ENCODE measurements around the gene OPA3. TPM values are rescaled to one million over a fixed set of nuclear protein-coding genes. Genes with fewer than 3 reads are reported as not detected.

The OPA3 gene
- total RNA-seq, 1 experiment from 2014 or later, result 10.1 TPM

GRCh38 chr19:45509692-45510015, 74.9 kb downstream of the OPA3 start:
- ATAC-seq (no peak), DNase-seq (ENCODE audit: low spot score) (no peak)
- ChIA-PET CTCF (interaction anchor here (0.8 to 1.6 kb wide), 3 partner anchors 15 to 49 kb away, joined by 3 to 4 read pairs (median 4); no protein-coding TSS in a partner anchor), POLR2A (no interaction called here)
- peaks cover 28% of the 10 kb centered on the region for H3K4me1 Mint-ChIP-seq
- H3K4me3 Mint-ChIP-seq, result peak overlapping the region; percentile 91
- H3K27ac Mint-ChIP-seq, result peak overlapping the region; percentile 95
- H3K36me3 Mint-ChIP-seq, result no peaks in the 10 kb centered on the region
- no peaks in the 10 kb centered on the region for H3K9me3 Mint-ChIP-seq
- TF ChIP-seq ZNF423 (CRISPR knock-in tag; IDR thresholded peaks at IDR 0.05) (peak; percentile 77), ZBTB21 (CRISPR knock-in tag; IDR thresholded peaks at IDR 0.05; ENCODE audit: borderline replicate concordance) (no peak), ZNF396 (CRISPR knock-in tag; IDR thresholded peaks at IDR 0.05; ENCODE audit: borderline replicate concordance) (no peak), TEAD1 (CRISPR knock-in tag; IDR thresholded peaks at IDR 0.05) (0 out of 2 replicates have a peak, but pooled peaks have one; percentile 1), E2F1 (CRISPR knock-in tag; IDR thresholded peaks at IDR 0.05) (no peak), ZNF138 (CRISPR knock-in tag; conservative IDR thresholded peaks at IDR 0.05) (no peak)
- no peaks in the 10 kb centered on the region; the same call in 1 of the 2 replicates for H3K27me3 Mint-ChIP-seq (ENCODE audit: low read depth)

- ATAC-seq (peak; percentile 29), DNase-seq (ENCODE audit: low spot score) (peak; percentile 74)
- Mint-ChIP-seq H3K4me1 (peaks cover 27% of the 10 kb centered on the region), H3K27me3 (ENCODE audit: low read depth) (no peaks in the 10 kb centered on the region; the same call in 1 of the 2 replicates), H3K36me3 (no peaks in the 10 kb centered on the region), H3K9me3 (no peaks in the 10 kb centered on the region), H3K4me3 (peak overlapping the region; percentile 91), H3K27ac (peak overlapping the region; percentile 97)
- TF ChIP-seq TEAD1 (CRISPR knock-in tag; IDR thresholded peaks at IDR 0.05), result peak; percentile 32; the same call in 1 of the 2 replicates
- TF ChIP-seq ZBTB43 (CRISPR knock-in tag; IDR thresholded peaks at IDR 0.05), result no peak
- TF ChIP-seq MAX (CRISPR knock-in tag; IDR thresholded peaks at IDR 0.05), result 0 out of 2 replicates have a peak, but pooled peaks have one; percentile 21
- TF ChIP-seq ETV6 (CRISPR knock-in tag; IDR thresholded peaks at IDR 0.05), result peak; percentile 45; the same call in 1 of the 2 replicates
- TF ChIP-seq SP1 (CRISPR knock-in tag; conservative IDR thresholded peaks at IDR 0.05), result peak; percentile 48; the same call in 1 of the 2 replicates
- ChIA-PET POLR2A (interaction anchor here (0.5 to 1.9 kb wide), 5 partner anchors 10 to 110 kb away, joined by 4 to 33 read pairs (median 5); partner anchors contain the start of genes PPM1N and RTN2), CTCF (interaction anchor here (0.8 to 1.8 kb wide), 12 partner anchors 10 to 133 kb away, joined by 3 to 10 read pairs (median 4); partner anchors contain the start of gene PPM1N)
Observed at GRCh38 chr19:45508861-45509691, 75.5 kb downstream of the OPA3 start.

GRCh38 chr19:45508417-45508860, 76.2 kb downstream of the OPA3 start:
- Mint-ChIP-seq H3K4me3 (peak overlapping the region; percentile 91), H3K27ac (no peak overlapping the region), H3K27me3 (ENCODE audit: low read depth) (no peaks in the 10 kb centered on the region; the same call in 1 of the 2 replicates), H3K36me3 (no peaks in the 10 kb centered on the region), H3K9me3 (no peaks in the 10 kb centered on the region), H3K4me1 (peaks cover 26% of the 10 kb centered on the region)
- DNase-seq (ENCODE audit: low spot score), result peak; percentile 86
- peak; percentile 18 for ATAC-seq
- ChIA-PET CTCF (interaction anchor here (0.8 to 1.8 kb wide), 10 partner anchors 9 to 134 kb away, joined by 3 to 10 read pairs (median 5); partner anchors contain the start of gene PPM1N), POLR2A (interaction anchor here (0.5 to 1.9 kb wide), 6 partner anchors 10 to 110 kb away, joined by 3 to 33 read pairs (median 4); partner anchors contain the start of genes PPM1N and RTN2)
- TF ChIP-seq ESRRA (CRISPR knock-in tag; IDR thresholded peaks at IDR 0.05; ENCODE audit: borderline replicate concordance), result 0 out of 2 replicates have a peak, but pooled peaks have one; percentile 20
- 0 out of 2 replicates have a peak, but pooled peaks have one; percentile 11 for TF ChIP-seq E2F4 (CRISPR knock-in tag; IDR thresholded peaks at IDR 0.05; ENCODE audit: borderline replicate concordance, low read depth)
- TF ChIP-seq GABPB1 (CRISPR knock-in tag; IDR thresholded peaks at IDR 0.05), result no peak
- no peak for TF ChIP-seq AR (CRISPR knock-in tag; IDR thresholded peaks at IDR 0.05)
- no peak for TF ChIP-seq CTCF (IDR thresholded peaks at IDR 0.05)
- TF ChIP-seq ERG (CRISPR knock-in tag; IDR thresholded peaks at IDR 0.05), result no peak
- peak; percentile 54 for TF ChIP-seq SP1 (CRISPR knock-in tag; conservative IDR thresholded peaks at IDR 0.05)
- TF ChIP-seq MAX (CRISPR knock-in tag; IDR thresholded peaks at IDR 0.05), result peak; percentile 31; the same call in 1 of the 2 replicates
- no peak for TF ChIP-seq USF1 (CRISPR knock-in tag; IDR thresholded peaks at IDR 0.05)

Measured in WTC11 (cell line).